ENCODE data around the gene KRTCAP2.

The KRTCAP2 gene

GRCh38 chr1:155130272-155131006, 42.7 kb downstream of the KRTCAP2 start:
- no peak for DNase-seq (ENCODE audit: low read depth)
- H3K4me3 ChIP-seq (ENCODE audit: low read length): peak overlapping the region; percentile 20
- no peak for TF ChIP-seq CTCF (conservative IDR thresholded peaks at IDR 0.05; ENCODE audit: low read depth, low read length)

- no peak for DNase-seq (ENCODE audit: low read depth)
Measured at GRCh38 chr1:155128755-155129473, 44.2 kb downstream of the KRTCAP2 start.

GRCh38 chr1:155127967-155128754, 44.9 kb downstream of the KRTCAP2 start:
- peak overlapping the region; percentile 49 for H3K4me3 ChIP-seq (ENCODE audit: low read length)
- no peak for TF ChIP-seq CTCF (conservative IDR thresholded peaks at IDR 0.05; ENCODE audit: low read depth, low read length)
- DNase-seq (ENCODE audit: low read depth): no peak

More at GRCh38 chr1:155128755-155129473, 44.2 kb downstream of the KRTCAP2 start:
- peak overlapping the region; percentile 49 for H3K4me3 ChIP-seq (ENCODE audit: low read length)
- TF ChIP-seq CTCF (conservative IDR thresholded peaks at IDR 0.05; ENCODE audit: low read depth, low read length): no peak

GRCh38 chr1:155127105-155127966, 45.8 kb downstream of the KRTCAP2 start, which contains the start of gene EFNA1:
Gene EFNA1 (plus strand): TSS chr1:155127876. CDS start chr1:155127978, 102 bp downstream.
- TF ChIP-seq CTCF (conservative IDR thresholded peaks at IDR 0.05; ENCODE audit: low read depth, low read length): no peak
- peak within 1 kb of the TSS; percentile 49 for H3K4me3 ChIP-seq (ENCODE audit: low read length)
- DNase-seq (ENCODE audit: low read depth): no peak

GRCh38 chr1:155126556-155127104, 46.5 kb downstream of the KRTCAP2 start:
- DNase-seq (ENCODE audit: low read depth): no peak
- TF ChIP-seq CTCF (conservative IDR thresholded peaks at IDR 0.05; ENCODE audit: low read depth, low read length): no peak
- peak overlapping the region; percentile 46 for H3K4me3 ChIP-seq (ENCODE audit: low read length)

- TF ChIP-seq CTCF (conservative IDR thresholded peaks at IDR 0.05; ENCODE audit: low read depth, low read length): no peak
- DNase-seq (ENCODE audit: low read depth): no peak
- peak overlapping the region; percentile 46 for H3K4me3 ChIP-seq (ENCODE audit: low read length)
Measured at GRCh38 chr1:155125946-155126555, 47.1 kb downstream of the KRTCAP2 start.

All from retinal pigment epithelial cell (primary cell).